BJ (cell line): Measurements from ENCODE around the gene RABGAP1L. TPM values are rescaled to one million over a fixed set of nuclear protein-coding genes. Genes with fewer than 3 reads are reported as not detected.
A peak's percentile ranks its signal among the peaks of the same experiment; 100 is the strongest.

Experiments
- CTCF ChIA-PET: fragments of 350-600 bp; formaldehyde crosslinking; extraction: SDS; loops from one replicate; lab custom pipeline; 2021; ENCODE audit warnings: antibody characterized with exemption, inconsistent platforms; lab: Yijun Ruan, JAX
- POLR2A ChIA-PET: fragments of 300-600 bp; sonication (Branson Sonifier 250); formaldehyde crosslinking; extraction: SDS; loops from one replicate; lab custom pipeline; 2021; ENCODE audit warnings: antibody characterized with exemption; lab: Charles Lee
- DNase-seq: peaks from one replicate; pipeline ENCODE4 v3.0.0-alpha.2; 2011; ENCODE audit warnings: low read depth
- H3K27me3 ChIP-seq: 2 replicates; pipeline ENCODE4 v1.6.0; 2011; ENCODE audit warnings: low read length; ENCODE audit not compliant: control insufficient read depth, insufficient read depth
- H3K36me3 ChIP-seq: 2 replicates; pipeline ENCODE4 v1.5.1; 2011; ENCODE audit warnings: low read length; ENCODE audit not compliant: control insufficient read depth, insufficient read depth
- H3K4me3 ChIP-seq: 2 replicates; pipeline ENCODE4 v1.5.1; 2011; ENCODE audit warnings: low read depth, mild to moderate bottlenecking, control low read depth, low read length
- polyA plus RNA-seq: library from polyadenylated mRNA; depleted of rRNA; stranded (reverse); fragments of >200 nt; gene quantifications from 2 replicates; pipeline ENCODE4 v1.2.3, GENCODE V29; 2011
- TF ChIP-seq, protein P1 (sequence below): IDR thresholded peaks from 2 replicates; pipeline ENCODE4 v1.5.1; 2011; ENCODE audit warnings: low read depth, mild to moderate bottlenecking, control low read depth, inconsistent platforms, low read length, moderate library complexity; ENCODE audit not compliant: insufficient read depth

RABGAP1L gene
- polyA plus RNA-seq, 1 experiment, result 15.9 TPM

DNA sequence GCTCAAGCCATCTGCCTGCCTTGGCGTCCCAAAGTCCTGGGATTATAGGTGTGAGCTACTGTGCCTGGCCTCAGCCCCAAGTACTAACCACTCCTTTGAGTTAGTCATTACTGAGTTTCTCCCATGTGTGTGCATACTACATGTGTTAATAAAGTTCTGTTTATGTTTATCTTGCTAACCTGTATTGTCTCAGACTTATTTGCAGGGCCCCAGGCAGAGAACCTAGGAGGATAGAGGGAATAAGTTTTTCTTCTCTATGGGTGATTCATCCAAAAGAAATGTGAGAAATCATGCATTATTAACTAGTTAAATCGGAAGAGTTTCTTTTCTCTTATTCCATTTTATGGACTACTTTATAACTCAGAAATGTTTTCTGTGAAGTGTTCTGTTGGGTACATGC lies 636.5 kb downstream of the RABGAP1L start:
- Histone ChIP-seq H3K27me3 (no peaks in the 10 kb centered on the region), H3K36me3 (no peaks in the 10 kb centered on the region), H3K4me3 (no peak overlapping the region)
- ChIA-PET CTCF (no interaction called here), POLR2A (interaction anchor here (0.5 kb wide), 1 partner anchor 12 kb away, joined by 13 read pairs; no protein-coding TSS in a partner anchor)
- TF ChIP-seq, protein P1, sequence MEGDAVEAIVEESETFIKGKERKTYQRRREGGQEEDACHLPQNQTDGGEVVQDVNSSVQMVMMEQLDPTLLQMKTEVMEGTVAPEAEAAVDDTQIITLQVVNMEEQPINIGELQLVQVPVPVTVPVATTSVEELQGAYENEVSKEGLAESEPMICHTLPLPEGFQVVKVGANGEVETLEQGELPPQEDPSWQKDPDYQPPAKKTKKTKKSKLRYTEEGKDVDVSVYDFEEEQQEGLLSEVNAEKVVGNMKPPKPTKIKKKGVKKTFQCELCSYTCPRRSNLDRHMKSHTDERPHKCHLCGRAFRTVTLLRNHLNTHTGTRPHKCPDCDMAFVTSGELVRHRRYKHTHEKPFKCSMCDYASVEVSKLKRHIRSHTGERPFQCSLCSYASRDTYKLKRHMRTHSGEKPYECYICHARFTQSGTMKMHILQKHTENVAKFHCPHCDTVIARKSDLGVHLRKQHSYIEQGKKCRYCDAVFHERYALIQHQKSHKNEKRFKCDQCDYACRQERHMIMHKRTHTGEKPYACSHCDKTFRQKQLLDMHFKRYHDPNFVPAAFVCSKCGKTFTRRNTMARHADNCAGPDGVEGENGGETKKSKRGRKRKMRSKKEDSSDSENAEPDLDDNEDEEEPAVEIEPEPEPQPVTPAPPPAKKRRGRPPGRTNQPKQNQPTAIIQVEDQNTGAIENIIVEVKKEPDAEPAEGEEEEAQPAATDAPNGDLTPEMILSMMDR, result no peak
- DNase-seq, result no peak

DNA sequence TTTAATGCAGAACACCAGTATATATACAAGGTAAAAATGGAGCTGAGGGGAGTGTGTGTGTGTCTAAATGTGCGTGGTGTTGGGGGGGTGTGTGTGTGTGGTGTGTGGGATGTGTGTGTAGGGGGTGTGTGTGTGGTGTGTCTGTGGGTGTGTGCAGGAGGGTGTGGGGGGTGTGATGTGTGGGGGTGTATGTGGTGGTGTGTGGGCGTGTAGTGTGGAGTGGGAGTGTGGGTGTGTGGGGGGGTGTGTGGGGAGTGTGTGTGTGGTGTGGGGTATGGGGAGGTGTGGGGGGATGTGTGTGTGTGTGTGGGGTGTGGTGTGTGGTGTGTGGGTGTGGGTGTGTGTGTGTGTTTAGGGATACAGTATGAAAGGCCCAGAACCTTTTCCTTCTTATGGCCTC lies 638.1 kb downstream of the RABGAP1L start:
- ChIA-PET CTCF (interaction anchor here (0.6 kb wide), 1 partner anchor 723 kb away, joined by 3 read pairs; no protein-coding TSS in a partner anchor), POLR2A (interaction anchor here (0.6 kb wide), 1 partner anchor 332 kb away, joined by 3 read pairs; no protein-coding TSS in a partner anchor)
- TF ChIP-seq, protein P1, result no peak
- Histone ChIP-seq H3K4me3 (no peak overlapping the region), H3K27me3 (no peaks in the 10 kb centered on the region), H3K36me3 (no peaks in the 10 kb centered on the region)
- no peak for DNase-seq

DNA sequence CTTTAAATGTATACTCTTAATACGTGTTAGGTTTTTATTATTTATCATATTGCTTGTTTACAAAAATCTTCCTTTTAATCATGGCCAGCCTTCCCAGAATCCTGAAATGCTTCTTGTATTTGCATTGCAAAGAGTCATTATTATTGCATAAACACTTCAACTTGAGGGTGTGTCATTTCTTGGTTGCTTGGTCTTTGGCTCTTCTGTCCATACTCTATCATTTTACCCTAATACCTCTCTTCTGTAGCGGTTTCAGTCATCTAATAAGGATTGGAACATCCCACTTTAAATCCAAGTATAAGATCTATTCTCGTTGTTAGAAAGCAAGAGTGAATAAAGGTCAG lies 639.8 kb downstream of the RABGAP1L start:
- TF ChIP-seq, protein P1, result no peak
- no peak for DNase-seq
- ChIA-PET CTCF (interaction anchor here (0.7 to 1.5 kb wide), 4 partner anchors 9 to 16 kb away, joined by 3 to 6 read pairs (median 4); no protein-coding TSS in a partner anchor), POLR2A (interaction anchor here (0.6 to 0.7 kb wide), 3 partner anchors 18 to 177 kb away, joined by 3 to 5 read pairs (median 3); no protein-coding TSS in a partner anchor)
- H3K36me3 ChIP-seq, result no peaks in the 10 kb centered on the region
- peak overlapping the region; percentile 52; the same call in 1 of the 2 replicates for H3K4me3 ChIP-seq
- no peaks in the 10 kb centered on the region for H3K27me3 ChIP-seq

DNA sequence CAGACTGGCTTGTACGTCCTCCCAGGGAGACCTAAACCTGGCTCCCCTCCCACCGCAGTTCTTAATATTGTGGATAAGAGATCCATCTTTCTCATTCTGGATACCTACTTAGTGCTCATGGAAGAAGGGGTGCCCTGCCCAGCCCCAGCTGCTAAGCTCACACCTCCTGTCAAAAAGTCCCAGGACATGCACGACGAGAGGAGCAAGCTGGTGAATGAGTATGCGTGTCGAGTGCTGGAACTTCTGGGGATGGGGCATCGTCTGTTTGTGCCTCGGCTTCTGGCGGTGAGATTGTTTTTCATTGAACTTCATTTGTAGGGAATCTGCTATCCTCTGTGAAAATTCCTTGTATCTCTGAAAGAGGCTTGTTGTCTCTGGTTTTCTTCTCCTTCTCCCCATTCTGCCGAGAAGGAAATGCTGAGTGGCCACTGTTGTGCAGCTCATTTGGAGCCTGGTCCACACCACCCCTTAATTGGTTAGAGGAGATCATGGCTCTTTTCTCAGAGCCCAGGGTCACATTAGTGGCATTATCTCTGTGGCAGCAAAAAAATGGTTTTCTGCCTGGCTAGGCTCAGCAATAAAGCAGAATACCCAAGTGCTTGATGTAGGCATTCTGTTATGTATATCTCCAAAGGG lies 641.0 kb downstream of the RABGAP1L start:
- Histone ChIP-seq H3K36me3 (no peaks in the 10 kb centered on the region), H3K27me3 (no peaks in the 10 kb centered on the region), H3K4me3 (peak overlapping the region; percentile 52)
- ChIA-PET CTCF (interaction anchor here (1.3 to 1.5 kb wide), 3 partner anchors 10 to 12 kb away, joined by 3 to 6 read pairs (median 5); no protein-coding TSS in a partner anchor), POLR2A (interaction anchor here (0.7 kb wide), 1 partner anchor 9 kb away, joined by 4 read pairs; no protein-coding TSS in a partner anchor)
- TF ChIP-seq, protein P1, result no peak
- DNase-seq, result no peak

DNA sequence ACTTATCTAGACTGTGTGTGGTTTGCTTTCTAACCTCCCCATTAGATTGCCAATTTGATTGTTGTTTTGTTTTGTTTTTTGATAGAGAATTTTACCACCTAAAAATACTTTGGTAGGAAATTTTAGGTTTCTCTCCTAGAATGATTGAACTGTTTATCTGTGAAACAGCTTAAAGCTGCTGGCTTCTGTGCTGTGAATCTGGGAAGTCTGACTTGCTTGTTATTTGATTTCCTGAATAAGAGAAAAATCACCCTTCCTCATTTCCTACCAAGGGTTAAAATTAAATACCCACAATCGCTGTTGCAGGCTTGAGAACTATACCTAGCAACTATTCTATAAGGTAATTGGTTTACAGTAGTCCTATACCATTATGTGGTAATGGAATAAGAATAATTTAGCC lies 641.6 kb downstream of the RABGAP1L start:
- H3K4me3 ChIP-seq, result no peak overlapping the region
- H3K36me3 ChIP-seq, result no peaks in the 10 kb centered on the region
- TF ChIP-seq, protein P1, result no peak
- ChIA-PET POLR2A (no interaction called here), CTCF (no interaction called here)
- no peak for DNase-seq
- H3K27me3 ChIP-seq, result no peaks in the 10 kb centered on the region
